ENCODE data around the gene TUNAR. TPM values are rescaled to one million over a fixed set of nuclear protein-coding genes. Genes with fewer than 3 reads are reported as not detected.

The TUNAR gene
- polyA plus RNA-seq (33.2 and 37.7 TPM in 2 replicates), polyA minus RNA-seq (28.0 and 36.8 TPM in 2 replicates)

DNA sequence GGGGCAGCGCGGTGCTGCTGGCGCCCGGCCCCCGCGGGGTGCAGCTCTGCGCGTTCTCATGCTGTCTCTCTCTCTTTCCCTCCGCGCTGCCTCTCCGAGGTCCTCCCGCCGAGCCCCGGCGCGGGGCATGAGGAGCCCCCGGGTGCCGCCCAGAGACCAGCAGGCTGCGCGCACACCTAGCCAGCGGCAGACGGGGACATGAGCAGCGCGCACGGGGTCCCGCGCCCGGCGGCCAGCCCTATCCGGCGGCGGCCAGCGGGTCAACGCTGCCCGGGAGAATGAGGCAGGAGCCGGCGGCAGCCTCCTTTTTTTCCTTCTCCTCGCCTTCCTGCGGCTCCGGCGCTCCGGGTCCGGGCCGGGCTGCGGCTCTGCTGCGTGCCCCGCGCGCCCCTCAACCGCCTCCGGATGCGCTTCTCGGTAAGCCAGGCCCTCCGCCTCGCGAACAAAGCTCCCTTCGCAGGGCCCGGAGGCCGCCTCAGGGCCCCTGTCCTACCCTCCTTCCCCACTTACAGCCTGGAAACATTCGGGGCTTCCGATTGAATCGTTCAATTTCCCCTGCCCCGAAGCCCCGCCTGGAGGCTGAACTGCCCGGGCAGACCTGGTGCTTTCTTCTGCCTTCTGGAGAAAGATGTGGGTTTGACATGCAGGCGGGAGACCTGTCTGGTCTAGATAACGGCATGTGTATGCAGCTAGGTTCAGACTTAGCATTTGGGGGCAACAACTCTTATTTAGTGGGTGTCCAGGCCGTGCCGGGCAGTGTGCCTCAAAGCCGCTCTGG lies at the start of gene TUNAR:
TUNAR (plus strand) TSS at position 72 of the 778 bp plus-strand sequence.
- peak within 1 kb of the TSS; percentile 61 for H2AFZ ChIP-seq (ENCODE audit: low read depth, low read length)
- peak within 1 kb of the TSS; percentile 73 for H3K27ac ChIP-seq (ENCODE audit: low read length)
- no peaks in the 10 kb centered on the region for H3F3A ChIP-seq (ENCODE audit: insufficient read depth, low read length, poor library complexity, severe bottlenecking)
- peak within 1 kb of the TSS; percentile 89 for H3K9ac ChIP-seq (ENCODE audit: low read length)
- no peaks in the 10 kb centered on the region for H3K27me3 ChIP-seq (ENCODE audit: insufficient read depth, low read depth, low read length)
- TF ChIP-seq MXI1 (conservative IDR thresholded peaks at IDR 0.05; ENCODE audit: poor library complexity, severe bottlenecking) (peak; percentile 45), POLR2AphosphoS5 (IDR thresholded peaks at IDR 0.05) (peak; percentile 33), RAD21 (conservative IDR thresholded peaks at IDR 0.05) (peak; percentile 12), EZH2 (IDR thresholded peaks at IDR 0.05; ENCODE audit: borderline replicate concordance, insufficient read depth, low read length, poor library complexity, severe bottlenecking) (no peak), TAF1 (IDR thresholded peaks at IDR 0.05; ENCODE audit: low read depth) (no peak), SMC3 (conservative IDR thresholded peaks at IDR 0.05; ENCODE audit: poor library complexity) (peak; percentile 8), EP300 (conservative IDR thresholded peaks at IDR 0.05; ENCODE audit: poor library complexity, severe bottlenecking) (no peak)
- TF ChIP-seq, protein P1, sequence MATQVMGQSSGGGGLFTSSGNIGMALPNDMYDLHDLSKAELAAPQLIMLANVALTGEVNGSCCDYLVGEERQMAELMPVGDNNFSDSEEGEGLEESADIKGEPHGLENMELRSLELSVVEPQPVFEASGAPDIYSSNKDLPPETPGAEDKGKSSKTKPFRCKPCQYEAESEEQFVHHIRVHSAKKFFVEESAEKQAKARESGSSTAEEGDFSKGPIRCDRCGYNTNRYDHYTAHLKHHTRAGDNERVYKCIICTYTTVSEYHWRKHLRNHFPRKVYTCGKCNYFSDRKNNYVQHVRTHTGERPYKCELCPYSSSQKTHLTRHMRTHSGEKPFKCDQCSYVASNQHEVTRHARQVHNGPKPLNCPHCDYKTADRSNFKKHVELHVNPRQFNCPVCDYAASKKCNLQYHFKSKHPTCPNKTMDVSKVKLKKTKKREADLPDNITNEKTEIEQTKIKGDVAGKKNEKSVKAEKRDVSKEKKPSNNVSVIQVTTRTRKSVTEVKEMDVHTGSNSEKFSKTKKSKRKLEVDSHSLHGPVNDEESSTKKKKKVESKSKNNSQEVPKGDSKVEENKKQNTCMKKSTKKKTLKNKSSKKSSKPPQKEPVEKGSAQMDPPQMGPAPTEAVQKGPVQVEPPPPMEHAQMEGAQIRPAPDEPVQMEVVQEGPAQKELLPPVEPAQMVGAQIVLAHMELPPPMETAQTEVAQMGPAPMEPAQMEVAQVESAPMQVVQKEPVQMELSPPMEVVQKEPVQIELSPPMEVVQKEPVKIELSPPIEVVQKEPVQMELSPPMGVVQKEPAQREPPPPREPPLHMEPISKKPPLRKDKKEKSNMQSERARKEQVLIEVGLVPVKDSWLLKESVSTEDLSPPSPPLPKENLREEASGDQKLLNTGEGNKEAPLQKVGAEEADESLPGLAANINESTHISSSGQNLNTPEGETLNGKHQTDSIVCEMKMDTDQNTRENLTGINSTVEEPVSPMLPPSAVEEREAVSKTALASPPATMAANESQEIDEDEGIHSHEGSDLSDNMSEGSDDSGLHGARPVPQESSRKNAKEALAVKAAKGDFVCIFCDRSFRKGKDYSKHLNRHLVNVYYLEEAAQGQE (IDR thresholded peaks at IDR 0.05; ENCODE audit: borderline replicate concordance): no peak
- TF ChIP-seq, protein P2, sequence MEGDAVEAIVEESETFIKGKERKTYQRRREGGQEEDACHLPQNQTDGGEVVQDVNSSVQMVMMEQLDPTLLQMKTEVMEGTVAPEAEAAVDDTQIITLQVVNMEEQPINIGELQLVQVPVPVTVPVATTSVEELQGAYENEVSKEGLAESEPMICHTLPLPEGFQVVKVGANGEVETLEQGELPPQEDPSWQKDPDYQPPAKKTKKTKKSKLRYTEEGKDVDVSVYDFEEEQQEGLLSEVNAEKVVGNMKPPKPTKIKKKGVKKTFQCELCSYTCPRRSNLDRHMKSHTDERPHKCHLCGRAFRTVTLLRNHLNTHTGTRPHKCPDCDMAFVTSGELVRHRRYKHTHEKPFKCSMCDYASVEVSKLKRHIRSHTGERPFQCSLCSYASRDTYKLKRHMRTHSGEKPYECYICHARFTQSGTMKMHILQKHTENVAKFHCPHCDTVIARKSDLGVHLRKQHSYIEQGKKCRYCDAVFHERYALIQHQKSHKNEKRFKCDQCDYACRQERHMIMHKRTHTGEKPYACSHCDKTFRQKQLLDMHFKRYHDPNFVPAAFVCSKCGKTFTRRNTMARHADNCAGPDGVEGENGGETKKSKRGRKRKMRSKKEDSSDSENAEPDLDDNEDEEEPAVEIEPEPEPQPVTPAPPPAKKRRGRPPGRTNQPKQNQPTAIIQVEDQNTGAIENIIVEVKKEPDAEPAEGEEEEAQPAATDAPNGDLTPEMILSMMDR (IDR thresholded peaks at IDR 0.05; ENCODE audit: poor library complexity, severe bottlenecking): peak; percentile 9
- H3K9me2 ChIP-seq (ENCODE audit: insufficient read depth, low read length): no peaks in the 10 kb centered on the region
- H3K9me3 ChIP-seq (ENCODE audit: low read length): no peaks in the 10 kb centered on the region
- H3K36me3 ChIP-seq (ENCODE audit: insufficient read depth, low read length): no peaks in the 10 kb centered on the region
- H4K20me1 ChIP-seq (ENCODE audit: insufficient read depth): no peaks in the 10 kb centered on the region
- H3K79me2 ChIP-seq (replicated peaks; ENCODE audit: insufficient read depth, low read length): peaks cover 34% of the 10 kb centered on the region
- peak within 1 kb of the TSS; percentile 94 for H3K4me2 ChIP-seq (ENCODE audit: low read length)
- H3K4me3 ChIP-seq (ENCODE audit: low read length): peak within 1 kb of the TSS; percentile 91

DNA sequence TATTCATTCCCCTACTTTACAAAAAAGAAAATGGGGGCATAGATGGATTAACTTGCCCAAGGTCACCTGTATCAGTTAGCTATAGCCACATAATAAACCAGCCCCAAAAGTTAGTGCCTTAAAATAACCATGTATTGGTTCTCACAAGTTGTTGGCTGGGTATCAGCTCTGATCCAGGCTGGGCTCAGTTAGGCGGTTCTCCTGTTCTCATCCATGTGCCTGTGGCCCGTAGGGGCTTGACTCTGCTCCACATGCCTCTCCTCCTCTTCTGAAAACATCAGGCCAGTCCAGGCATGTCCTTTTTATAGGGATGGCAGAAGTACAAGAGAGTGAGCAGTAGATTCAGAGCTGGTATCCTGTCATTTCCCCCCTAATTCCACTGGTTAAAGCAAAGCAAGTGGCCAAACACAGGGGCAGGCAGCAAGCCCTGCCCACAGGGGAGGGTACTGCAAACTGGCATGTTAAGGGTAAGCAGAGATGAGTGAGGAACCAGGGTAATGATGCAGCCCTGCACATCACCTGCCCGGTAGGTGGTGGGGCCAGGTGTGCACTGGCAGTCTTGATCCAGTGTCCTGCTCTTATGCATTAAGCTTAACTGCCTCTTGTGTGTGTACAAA lies 47.9 kb upstream of the TUNAR start:
- H3K9ac ChIP-seq (ENCODE audit: low read length): no peak overlapping the region
- H3K4me2 ChIP-seq (ENCODE audit: low read length): no peak overlapping the region
- no peaks in the 10 kb centered on the region for H4K20me1 ChIP-seq (ENCODE audit: insufficient read depth)
- no peaks in the 10 kb centered on the region for H3K36me3 ChIP-seq (ENCODE audit: insufficient read depth, low read length)
- no peaks in the 10 kb centered on the region for H3K9me3 ChIP-seq (ENCODE audit: low read length)
- no peaks in the 10 kb centered on the region for H3K79me2 ChIP-seq (replicated peaks; ENCODE audit: insufficient read depth, low read length)
- H3K9me2 ChIP-seq (ENCODE audit: insufficient read depth, low read length): no peaks in the 10 kb centered on the region
- H3K4me3 ChIP-seq (ENCODE audit: low read length): no peak overlapping the region
- no peak overlapping the region for H2AFZ ChIP-seq (ENCODE audit: low read depth, low read length)
- H3K27ac ChIP-seq (ENCODE audit: low read length): no peak overlapping the region
- H3F3A ChIP-seq (ENCODE audit: insufficient read depth, low read length, poor library complexity, severe bottlenecking): no peaks in the 10 kb centered on the region
- TF ChIP-seq, protein P1 (IDR thresholded peaks at IDR 0.05; ENCODE audit: borderline replicate concordance): no peak
- TF ChIP-seq RAD21 (conservative IDR thresholded peaks at IDR 0.05): no peak
- no peaks in the 10 kb centered on the region for H3K27me3 ChIP-seq (ENCODE audit: insufficient read depth, low read depth, low read length)
